ENCODE data around the gene TSHZ2.

Gene TSHZ2

DNA sequence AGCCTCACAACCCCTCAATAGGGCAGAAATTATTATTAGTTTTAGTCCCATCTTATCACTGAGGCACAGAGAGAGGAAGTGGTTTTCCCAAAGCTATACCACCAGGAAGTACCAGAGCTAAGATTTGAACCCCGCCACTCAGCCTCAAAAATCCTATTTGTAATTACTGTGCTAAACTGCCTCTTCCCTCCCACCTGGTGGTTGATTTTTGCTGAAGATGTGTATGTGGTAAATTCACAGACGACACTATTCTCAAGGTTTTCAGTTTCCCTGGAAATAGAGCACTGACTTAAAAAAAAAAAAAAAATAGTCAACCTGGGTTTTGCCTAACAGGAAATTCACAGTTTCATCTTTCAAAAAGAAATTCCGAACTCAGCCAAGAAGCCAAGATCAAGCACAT is 57.9 kb downstream of the TSHZ2 start:
- DNase-seq (ENCODE audit: low spot score): no peak

DNA sequence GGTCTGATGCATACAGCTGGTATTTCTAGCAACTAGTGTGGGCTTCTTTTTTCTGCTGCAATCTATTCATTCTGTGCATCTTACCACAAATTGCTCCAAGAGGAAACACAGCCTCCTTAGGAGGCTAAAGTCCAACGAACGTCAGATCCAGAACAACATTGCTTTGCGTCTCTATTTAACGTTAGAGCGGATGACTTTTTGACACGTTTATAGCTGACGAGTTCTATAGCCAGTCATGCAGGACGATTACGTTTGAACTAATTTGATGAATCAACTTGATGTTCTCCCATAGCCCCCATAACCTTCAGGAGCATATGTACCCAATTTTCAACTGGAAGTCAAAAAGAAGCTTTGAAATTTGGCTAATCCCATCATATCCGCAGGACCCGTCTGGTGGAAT is 59.9 kb downstream of the TSHZ2 start:
- DNase-seq (ENCODE audit: low spot score): no peak

DNA sequence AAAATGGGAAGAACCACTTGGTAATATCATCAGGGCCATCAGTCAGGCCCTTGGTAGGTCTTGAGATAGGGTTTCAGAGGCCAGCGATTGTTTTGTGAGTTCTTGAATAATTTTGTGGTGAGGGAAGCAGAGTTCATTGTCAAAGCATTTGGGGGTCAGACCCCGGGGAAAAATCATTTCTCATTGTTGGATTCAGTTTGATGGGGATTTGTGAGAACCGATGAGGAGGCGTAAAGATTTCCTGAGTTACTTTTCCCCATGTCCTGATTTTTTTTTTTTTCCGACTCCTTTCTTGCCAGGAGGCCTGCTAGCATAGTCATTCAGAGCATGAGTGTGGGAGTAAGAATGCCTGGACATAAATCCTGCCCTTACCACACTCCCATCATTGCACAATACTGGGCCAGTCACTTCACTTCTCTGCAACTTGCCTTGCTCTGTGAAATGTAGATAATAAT is 60.3 kb downstream of the TSHZ2 start:
- no peak for DNase-seq (ENCODE audit: low spot score)

GRCh38 chr20:53033176-53033575 is 61.0 kb downstream of the TSHZ2 start:
- no peak for DNase-seq (ENCODE audit: low spot score)

DNA sequence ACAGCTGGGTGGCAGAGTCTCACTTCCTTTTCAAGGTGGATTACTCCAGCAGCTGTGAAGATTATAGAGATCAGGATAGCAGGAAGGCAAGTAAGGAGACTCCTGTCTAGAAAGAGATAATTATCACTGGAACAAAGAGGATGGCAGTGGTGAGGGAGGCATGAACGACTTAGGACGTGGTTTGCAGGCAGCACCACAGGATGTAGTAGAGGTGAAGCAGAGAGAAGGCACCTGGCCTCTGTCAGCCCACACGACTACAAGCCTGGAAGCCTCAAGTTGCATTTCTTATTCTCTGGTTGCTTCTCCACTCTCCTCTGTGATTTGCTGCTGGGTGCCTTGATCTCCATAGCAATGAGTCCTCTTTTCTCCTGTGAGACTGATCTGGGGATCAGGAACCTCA is 62.7 kb downstream of the TSHZ2 start:
- DNase-seq (ENCODE audit: low spot score): no peak

DNA sequence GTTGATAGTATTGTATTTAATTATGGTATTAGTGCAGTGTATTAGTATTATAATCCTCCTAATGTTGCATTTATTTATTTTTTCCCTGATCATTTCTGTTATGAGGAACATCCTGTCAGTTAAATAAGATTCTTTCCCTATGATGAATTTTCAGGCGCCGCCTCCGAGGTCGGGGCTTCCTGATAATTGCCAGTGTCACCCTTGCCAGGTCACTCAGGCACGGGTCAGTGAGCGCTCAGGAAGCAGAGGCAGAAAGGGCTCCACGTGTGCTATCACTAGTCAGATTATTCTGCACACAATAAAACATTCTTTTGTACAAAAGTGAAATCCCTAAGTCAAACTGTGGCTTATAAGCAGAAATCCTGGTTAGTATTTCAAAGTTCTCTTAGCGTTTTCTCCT is 64.8 kb downstream of the TSHZ2 start:
- no peak for DNase-seq (ENCODE audit: low spot score)

DNA sequence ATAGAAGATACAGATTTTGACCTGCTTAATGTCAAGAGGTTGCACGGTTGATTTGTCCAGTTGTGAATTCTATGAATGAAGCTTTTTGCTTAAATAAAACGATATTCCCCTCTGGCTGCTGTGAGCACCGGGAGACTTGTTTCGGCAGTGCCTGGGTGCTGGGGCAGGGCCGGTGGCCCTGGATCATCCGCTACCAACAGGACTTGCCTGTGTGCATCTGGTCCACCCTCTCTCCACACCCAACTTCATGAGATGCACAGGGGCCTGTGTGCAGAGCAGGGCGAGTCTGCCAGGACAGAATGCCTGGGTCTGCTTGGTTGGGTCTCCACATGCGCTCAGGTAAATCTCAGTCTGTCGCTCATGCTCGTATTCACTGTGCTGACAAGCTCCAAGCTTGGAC is 65.5 kb downstream of the TSHZ2 start:
- DNase-seq (ENCODE audit: low spot score): no peak

- DNase-seq (ENCODE audit: low spot score): no peak
These were observed 66.1 kb downstream of the TSHZ2 start for GRCh38 chr20:53038299-53038698.

GRCh38 chr20:53040693-53041589 is 68.8 kb downstream of the TSHZ2 start:
- DNase-seq (ENCODE audit: low spot score): peak; percentile 30

- no peak for DNase-seq (ENCODE audit: low spot score)
These were observed 70.4 kb downstream of the TSHZ2 start for GRCh38 chr20:53042521-53042920.

DNA sequence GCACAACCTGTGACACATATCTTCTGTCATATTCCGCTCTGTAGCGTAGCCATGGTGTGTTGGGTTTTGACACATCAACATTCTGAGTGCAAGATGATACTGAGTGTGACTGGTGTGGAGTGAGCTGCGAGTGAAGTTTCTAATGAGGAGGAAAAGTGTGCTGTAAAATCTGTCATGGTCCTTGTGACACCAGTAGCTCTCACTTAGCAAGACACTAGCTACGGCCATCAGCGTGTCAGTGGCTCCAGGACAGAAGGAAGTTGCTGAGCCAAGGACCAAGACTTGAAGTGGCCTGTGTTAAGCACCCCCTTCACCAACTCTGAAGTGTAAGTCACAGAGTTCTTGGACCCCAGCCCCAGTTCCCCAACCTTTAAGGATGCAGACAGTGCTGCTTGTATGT is 72.1 kb downstream of the TSHZ2 start:
- DNase-seq (ENCODE audit: low spot score): no peak

GRCh38 chr20:53045941-53046340 is 73.8 kb downstream of the TSHZ2 start:
- no peak for DNase-seq (ENCODE audit: low spot score)

DNA sequence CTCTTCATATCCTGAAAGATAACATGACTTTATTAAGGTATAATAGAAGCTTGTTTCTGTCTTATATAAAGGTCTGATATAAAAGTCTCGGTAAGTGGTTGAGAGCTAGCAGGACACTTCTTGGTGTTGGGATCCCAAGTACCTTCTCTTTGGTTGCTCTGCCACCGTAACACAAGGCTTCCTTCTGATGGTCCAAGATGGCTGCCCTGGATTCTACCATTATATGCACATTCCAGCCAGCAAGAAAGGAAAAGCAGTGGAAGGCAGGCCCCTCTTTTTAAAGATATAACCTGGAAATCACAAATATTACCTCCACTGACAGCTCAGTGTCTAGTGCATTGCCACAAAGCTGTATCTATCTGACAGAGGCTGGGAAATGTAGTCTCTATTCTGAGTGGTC is 75.0 kb downstream of the TSHZ2 start:
- DNase-seq (ENCODE audit: low spot score): no peak

GRCh38 chr20:53048387-53048786 is 76.2 kb downstream of the TSHZ2 start:
- no peak for DNase-seq (ENCODE audit: low spot score)

DNA sequence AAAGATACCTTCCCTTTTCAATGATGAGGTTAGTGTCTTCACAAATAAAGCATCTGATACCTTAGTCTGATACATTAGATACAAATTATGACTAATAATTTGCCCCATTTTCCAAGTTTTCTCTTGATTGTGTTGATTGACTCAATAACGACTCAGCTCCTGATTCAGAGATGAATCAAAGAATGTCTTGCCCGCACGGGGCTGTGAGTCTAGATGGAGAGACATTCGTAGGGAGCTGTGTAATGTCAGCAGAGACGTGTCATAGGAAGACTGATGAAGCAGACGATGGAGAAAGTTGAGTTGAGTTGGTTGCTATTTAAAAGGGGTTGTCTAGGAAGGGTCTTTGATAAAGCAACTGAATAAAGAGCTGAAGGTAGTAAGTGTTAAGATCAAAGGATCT is 78.2 kb downstream of the TSHZ2 start:
- DNase-seq (ENCODE audit: low spot score): no peak

- DNase-seq (ENCODE audit: low spot score): no peak
These were observed 80.2 kb downstream of the TSHZ2 start for GRCh38 chr20:53052380-53052779.

DNA sequence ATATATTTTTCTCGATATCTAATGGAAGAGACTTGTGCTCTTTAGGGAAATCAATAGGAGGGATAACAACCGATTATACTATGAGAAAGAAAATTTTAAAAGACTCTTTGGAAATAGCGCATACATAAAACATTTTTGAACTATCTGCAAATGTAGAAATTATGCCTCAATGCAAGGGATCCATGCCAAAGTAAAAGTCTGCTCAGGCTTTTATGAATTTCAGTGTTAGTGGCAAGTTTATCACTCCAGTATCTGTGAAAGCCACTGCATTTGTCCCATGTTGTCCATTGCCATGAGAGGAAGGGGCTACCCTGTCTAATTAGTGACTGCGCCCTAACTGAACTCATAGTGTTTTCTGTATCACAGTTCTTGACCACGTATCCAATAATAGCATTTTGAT is 81.4 kb downstream of the TSHZ2 start:
- no peak for DNase-seq (ENCODE audit: low spot score)

DNA sequence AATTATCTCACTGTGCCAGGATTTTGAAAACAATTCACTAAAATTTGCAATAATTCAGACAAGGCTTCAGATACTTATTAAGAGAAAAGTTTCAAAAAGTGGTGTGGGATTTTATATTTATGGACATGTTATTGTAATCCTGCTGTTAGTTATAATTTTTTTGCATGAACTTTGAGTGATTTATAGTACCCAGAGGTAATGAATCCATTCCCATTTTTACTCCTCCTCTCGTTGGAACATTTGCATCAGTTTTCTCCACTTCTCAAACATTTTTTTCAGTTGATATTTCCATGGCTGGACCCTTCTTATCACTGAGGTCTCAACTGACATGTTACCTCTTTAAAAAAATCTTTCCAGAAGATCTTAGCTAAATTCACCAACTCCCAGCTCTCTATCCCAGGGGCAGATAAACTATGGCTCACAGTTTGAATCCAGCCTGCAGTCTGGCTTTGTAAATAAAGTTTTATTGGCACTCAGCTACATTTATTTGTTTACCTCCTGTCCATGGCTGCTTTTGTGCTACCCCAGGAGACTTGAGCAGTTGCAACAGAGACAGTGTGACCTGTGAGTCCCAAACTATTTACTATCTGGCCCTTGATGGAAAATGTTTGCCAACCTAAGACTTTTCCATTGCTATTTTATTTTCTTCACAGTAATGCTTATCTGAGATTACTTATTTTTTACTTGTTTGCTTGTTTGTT is 83.4 kb downstream of the TSHZ2 start:
- DNase-seq (ENCODE audit: low spot score): no peak

- DNase-seq (ENCODE audit: low spot score): no peak
These were observed 85.4 kb downstream of the TSHZ2 start for GRCh38 chr20:53057579-53057978.

DNA sequence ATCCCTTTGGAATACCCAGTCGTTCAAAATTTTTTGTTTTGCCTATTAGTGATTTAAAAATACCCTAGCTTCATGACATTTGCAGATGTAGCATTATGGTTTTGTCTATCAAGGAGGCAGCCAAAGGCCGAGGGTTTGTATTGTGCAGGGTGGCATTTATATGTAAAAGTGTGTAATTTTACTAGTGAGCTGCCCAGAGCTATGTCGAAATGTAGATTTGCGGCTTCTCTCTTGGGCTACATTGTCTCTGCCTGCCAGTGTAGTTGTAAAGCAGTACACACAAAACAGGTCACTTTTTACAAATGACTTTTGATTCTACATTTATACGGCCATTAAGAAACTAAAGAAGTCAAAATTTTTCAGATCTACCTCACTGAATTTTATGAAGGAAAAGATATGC is 87.7 kb downstream of the TSHZ2 start:
- no peak for DNase-seq (ENCODE audit: low spot score)

DNA sequence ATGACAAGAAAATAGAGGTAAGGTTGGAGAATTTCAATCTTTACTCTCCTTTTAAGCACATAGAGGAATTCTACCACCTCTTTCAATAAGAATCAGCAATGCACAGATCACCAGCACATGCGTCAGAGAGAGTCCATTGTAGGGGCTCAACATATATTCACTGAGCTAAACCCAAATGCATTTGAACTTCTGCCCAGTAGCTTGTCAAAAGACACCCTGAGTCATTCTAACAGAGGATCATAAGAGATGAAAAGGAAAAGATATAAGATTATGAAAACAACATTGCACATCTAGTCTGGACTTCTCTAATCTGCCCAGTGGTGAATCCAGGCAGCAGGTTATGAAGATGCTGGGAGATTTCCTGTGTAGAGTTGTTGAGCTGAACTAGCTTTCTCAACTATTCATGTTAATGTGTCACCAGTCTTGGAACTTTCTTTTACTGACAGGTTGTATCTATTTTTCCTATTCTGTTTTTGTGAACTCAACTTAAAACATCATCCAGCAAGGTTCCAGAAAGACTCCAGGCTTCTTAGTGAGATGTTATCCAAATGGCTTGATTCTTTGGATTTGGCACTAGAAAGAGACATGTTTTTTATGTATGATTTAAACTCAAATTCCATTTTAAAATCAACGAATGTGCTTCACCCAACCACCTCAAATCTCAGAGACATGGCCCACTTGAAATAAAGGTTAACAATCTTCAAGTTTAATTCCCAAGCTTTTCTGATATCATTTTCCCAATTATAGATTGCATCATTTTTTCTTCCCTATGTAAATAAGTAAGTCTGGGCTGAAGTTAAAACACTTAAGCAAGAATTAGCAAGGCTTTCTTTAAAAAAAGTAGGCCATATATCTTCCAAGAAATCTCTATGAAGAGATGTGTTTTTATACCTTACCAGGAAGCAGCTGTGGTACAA is 89.3 kb downstream of the TSHZ2 start:
- no peak for DNase-seq (ENCODE audit: low spot score)

GRCh38 chr20:53064935-53065334 is 92.8 kb downstream of the TSHZ2 start:
- no peak for DNase-seq (ENCODE audit: low spot score)
